GM21825 (cell line): ENCODE results near the gene CACNA1H.
"Not testable (repeated sequence)": the region's sequence is repeated elsewhere in the genome, so short reads cannot be mapped to it uniquely, and the experiment has no call there.

Experiments
- ATAC-seq: cut with Tn5 transposase; IDR thresholded peaks from one replicate; pipeline ENCODE4 v1.9.1; 2021; ENCODE audit warnings: mild to moderate bottlenecking, moderate library complexity; ENCODE audit not compliant: unreplicated experiment

The CACNA1H gene

GRCh38 chr16:1223355-1224214, 70.7 kb downstream of the CACNA1H start:
- no peak for ATAC-seq

DNA sequence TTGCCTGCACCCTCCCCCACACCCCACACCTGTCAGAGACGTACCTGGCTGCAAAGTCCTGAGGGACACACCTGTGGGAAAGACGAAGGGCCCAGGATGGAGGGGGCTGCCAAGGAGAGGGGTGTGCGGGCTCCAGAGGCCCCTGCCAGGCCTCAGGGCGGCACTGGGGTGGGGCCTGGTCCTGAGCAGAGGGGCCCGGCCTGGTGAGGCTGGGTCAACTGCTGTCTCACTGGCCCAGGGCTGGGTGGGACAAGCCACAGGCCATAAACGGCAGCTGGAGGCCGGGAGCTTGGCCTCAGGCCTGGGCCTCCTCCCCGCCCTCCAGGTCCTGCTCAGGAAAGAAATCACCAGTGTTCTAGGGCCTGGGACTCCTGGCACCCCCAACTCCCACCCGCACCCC, 71.7 kb downstream of the CACNA1H start:
- no peak for ATAC-seq

GRCh38 chr16:1225051-1225451, 72.1 kb downstream of the CACNA1H start, which contains the start of gene TPSG1:
Gene TPSG1 (minus strand): TSS chr16:1225268. CDS start chr16:1225252, 16 bp downstream.
- no peak for ATAC-seq

- not testable (repeated sequence) for ATAC-seq
Observed at GRCh38 chr16:1225728-1226311, 72.9 kb downstream of the CACNA1H start.

DNA sequence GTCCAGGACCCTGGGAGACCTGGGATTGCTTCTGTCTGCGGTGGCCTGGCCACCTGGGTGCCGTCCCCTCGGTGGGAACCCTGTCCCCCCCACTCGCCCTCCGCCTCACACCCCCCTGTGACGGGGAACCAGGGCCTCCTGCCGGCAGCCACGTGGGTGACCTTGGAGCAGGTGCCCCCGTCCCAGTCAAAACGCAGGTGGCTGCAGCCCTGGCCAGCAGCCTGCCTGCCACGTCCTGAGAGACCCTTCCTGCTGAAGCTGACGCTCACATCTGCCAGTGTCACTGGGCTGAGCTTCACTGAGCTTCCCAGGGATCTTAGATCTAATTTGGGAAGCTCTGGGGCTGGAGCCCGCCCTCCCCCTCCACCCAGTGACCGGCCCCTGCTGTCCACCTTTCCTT, 73.8 kb downstream of the CACNA1H start:
- ATAC-seq, result not testable (repeated sequence)

GRCh38 chr16:1228227-1228626, 75.3 kb downstream of the CACNA1H start:
- ATAC-seq, result not testable (repeated sequence)

DNA sequence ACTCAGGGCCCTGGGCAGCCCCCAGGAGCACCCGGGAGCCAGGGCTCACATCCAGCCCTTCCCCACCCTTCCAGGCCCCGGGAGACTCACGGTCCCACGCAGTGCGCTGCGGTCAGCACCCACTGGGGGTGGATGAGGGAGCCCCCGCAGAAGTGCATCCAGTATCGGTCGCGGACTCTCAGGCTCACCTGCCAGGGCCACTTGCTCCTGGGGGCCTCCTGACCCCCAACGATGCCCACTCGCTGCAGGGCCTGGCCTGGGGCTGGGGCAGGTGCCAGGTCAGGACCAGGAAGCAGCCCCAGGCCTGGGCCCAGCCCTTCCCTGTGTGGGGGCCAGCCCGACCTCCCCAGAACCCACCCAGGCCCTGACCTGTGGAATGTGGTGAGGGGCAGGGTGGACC, 76.6 kb downstream of the CACNA1H start:
- ATAC-seq, result not testable (repeated sequence)

GRCh38 chr16:1230084-1230470, 77.2 kb downstream of the CACNA1H start, which contains the start of gene TPSB2:
Gene TPSB2 (minus strand): TSS chr16:1230184. CDS start chr16:1229951, 233 bp downstream.
- not testable (repeated sequence) for ATAC-seq

- ATAC-seq, result not testable (repeated sequence)
Observed at GRCh38 chr16:1230471-1231212, 77.7 kb downstream of the CACNA1H start.

DNA sequence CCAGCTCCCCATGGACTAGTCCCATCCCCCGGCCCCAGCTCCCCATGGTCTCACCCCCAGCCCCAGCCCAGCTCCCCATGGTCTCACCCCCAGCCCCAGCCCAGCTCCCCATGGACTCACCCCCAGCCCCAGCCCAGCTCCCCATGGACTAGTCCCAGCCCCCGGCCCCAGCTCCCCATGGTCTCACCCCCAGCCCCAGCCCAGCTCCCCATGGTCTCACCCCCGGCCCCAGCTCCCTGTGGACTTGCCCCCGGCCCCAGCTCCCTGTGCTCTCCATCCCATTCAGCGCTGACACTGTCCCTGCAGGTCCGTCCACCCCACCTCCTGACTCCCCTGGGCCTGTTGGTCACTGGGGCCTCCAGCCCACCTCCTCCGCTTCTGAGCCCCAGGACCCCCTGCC, 78.4 kb downstream of the CACNA1H start:
- not testable (repeated sequence) for ATAC-seq

- ATAC-seq, result not testable (repeated sequence)
Observed at GRCh38 chr16:1232049-1232748, 79.3 kb downstream of the CACNA1H start.

DNA sequence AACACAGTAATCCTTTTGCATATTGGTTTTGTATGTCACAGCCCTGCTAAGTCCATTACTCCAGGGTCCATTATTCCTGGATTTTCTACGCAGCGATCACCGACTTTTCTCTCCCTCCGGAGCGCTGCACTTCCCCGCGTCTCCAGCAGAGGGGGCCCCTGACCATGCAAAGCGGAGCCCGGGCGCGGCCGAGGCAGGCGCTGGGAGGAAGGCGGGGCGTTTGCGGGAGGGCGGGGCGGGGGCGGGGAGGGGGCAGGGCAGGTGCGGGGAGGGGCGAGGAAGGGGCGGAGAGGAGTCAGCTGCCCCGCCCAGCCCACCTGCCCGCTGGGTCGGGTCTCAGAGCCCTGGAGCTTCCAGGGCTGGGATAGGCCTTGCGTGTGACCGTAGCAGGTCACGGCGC, 83.8 kb downstream of the CACNA1H start:
- ATAC-seq, result not testable (repeated sequence)

DNA sequence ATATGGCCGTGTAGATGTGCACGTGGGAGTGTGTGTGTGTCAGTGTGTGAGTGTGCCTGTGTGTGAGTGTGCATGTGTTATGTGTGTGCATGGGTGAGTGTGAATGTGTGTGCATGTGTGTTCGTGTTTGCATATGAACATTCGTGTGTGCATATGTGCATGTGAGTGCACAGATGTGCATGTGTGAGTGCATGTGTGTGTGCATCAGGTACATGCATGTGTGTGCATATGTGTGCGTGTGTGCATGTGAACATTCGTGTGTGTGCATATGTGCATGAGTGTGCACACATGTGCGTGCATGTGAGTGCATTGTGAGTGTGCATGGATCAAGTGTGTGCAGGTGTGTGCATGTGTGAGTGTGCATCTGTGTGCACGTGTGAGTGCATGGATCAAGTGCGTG, 85.1 kb downstream of the CACNA1H start:
- no peak for ATAC-seq

DNA sequence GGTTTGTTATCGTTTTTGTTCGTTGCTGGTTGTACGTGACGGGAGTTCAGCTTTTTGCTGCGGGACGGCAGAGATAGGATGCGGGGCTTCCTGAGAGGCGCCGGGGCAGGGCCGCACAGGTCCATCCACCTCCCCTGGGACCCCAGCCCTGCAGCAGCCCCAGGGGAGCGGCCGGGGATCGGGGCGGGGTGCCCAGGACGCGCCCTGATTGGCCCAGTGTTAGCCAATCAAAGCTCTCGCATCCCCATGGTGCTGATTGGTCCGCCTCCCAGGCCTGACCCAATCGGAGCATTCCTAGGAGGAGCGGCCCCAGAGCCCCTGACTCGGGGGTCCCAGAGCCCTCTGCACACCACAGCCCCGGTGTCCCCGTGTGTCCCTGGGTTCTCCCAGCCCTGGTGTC, 86.0 kb downstream of the CACNA1H start:
- ATAC-seq, result not testable (repeated sequence)

DNA sequence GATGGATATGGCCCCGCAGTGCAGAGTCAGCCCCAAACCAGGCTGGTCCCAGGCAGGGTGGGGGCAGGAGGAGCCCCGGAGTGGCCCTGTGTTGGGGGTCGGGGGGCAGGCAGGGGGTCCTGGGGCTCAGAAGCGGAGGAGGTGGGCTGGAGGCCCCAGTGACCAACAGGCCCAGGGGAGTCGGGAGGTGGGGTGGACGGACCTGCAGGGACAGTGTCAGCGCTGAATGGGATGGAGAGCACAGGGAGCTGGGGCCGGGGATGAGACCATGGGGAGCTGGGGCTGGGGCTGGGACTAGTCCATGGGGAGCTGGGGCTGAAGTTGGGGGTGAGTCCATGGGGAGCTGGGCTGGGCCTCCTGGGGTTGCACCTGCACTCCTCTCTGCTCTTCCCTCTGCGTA, 86.7 kb downstream of the CACNA1H start:
- not testable (repeated sequence) for ATAC-seq

DNA sequence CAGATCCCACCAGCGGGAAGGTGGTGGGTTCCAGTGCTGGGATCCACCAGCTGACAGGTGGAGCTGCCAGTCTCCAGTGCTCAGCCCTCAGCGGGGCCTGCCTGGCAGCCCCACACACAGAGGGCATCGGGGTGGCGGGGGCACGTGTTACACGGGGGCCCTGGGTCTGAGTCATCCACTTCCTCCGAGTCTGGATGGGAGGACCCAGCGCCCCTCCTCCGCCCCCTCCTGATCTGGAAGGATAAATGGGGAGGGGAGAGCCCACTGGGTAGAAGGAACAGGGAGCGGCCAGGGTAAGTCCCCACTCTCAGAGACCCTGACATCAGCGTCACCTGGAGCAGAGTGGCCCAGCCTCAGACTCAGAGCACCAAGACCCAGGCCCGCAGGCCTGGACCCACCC, 87.5 kb downstream of the CACNA1H start, which contains the start of gene TPSAB1:
TSS of gene TPSAB1 (plus strand) at position 270 of the 400 bp plus-strand sequence. CDS start 234 bp downstream, outside the sequence.
- not testable (repeated sequence) for ATAC-seq

- not testable (repeated sequence) for ATAC-seq
Observed at GRCh38 chr16:1241081-1241480, 88.2 kb downstream of the CACNA1H start.

DNA sequence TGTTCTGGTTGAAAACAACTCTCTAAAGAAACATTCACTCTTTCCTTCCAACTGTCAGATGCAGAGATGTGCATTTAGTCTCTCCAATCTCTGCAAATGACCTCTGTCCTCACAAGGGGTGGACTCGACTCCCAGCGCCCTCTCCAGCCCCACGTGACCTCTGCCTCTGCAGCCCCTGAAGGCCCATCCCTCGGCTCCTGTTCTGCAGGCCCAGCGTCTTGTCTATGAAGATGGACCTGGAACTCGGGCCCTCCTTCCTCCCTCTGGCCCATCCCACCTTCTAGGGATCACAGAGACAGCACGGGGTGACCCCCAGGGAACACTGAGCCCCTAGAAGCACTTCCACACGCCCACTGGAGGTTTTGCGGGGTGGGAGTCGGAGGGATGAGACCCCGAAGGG, 90.5 kb downstream of the CACNA1H start:
- not testable (repeated sequence) for ATAC-seq

- ATAC-seq, result not testable (repeated sequence)
Observed at GRCh38 chr16:1243907-1244850, 91.3 kb downstream of the CACNA1H start.
